Testis (tissue), 5 donors: ENCODE results near the gene SETD2. TPM values are rescaled to one million over a fixed set of nuclear protein-coding genes. Genes with fewer than 3 reads are reported as not detected.
A peak's percentile ranks its signal among the peaks of the same experiment; 100 is the strongest.
"Not testable (repeated sequence)": the region's sequence is repeated elsewhere in the genome, so short reads cannot be mapped to it uniquely, and the experiment has no call there.

Experiments used
- DNase-seq: peaks from one replicate; pipeline ENCODE4 v3.0.0-alpha.2; 2019
- H3K27ac ChIP-seq, 2 donors: fragments of 200-600 bp; sonication (generic); one replicate each; pipeline ENCODE4 v1.5.1; 2019
- H3K27me3 ChIP-seq: fragments of 200-600 bp; sonication (generic); one replicate; pipeline ENCODE4 v1.5.1; 2019
- H3K36me3 ChIP-seq: fragments of 200-600 bp; sonication (generic); one replicate; pipeline ENCODE4 v1.5.1; 2017; ENCODE audit warnings: low read depth; ENCODE audit errors: missing control alignments
- H3K4me1 ChIP-seq: fragments of 200-600 bp; sonication (generic); one replicate; pipeline ENCODE4 v1.5.1; 2019
- H3K4me3 ChIP-seq, 2 donors: fragments of 200-600 bp; sonication (generic); one replicate each; pipeline ENCODE4 v1.5.1; 2017 to 2019
- H3K9me3 ChIP-seq: fragments of 200-600 bp; sonication (generic); one replicate; pipeline ENCODE4 v1.5.1; 2017
- CTCF ChIP-seq, 3 experiments: fragments of 450-650 bp in 2 of 3; fragments of 200-600 bp in 1 of 3; sonication (generic) in 1 of 3; IDR thresholded peaks; one replicate each; pipeline ENCODE4 v1.5.1; 2016 to 2019; ENCODE audit warnings: antibody characterized with exemption in 3 of 3, mild to moderate bottlenecking in 2 of 3, moderate library complexity in 1 of 3
- POLR2A ChIP-seq: fragments of 450-650 bp; IDR thresholded peaks from one replicate; pipeline ENCODE4 v1.6.1; 2017; ENCODE audit warnings: antibody characterized with exemption, mild to moderate bottlenecking, moderate library complexity
- WGBS, 2 donors: methylation state at CpG; one replicate each; pipeline ENCODE4 v1.1.5; 2018; 5-methylcytosine and 5-hydroxymethylcytosine counted together
- intact Hi-C: fragments of 100-400 bp; cut with DNase I; formaldehyde crosslinking; loops from one replicate; pipeline ENCODE4 v1.15.1; 2023; ENCODE audit warnings: low total_unique reads
- long read RNA-seq, 2 donors: transcript quantifications; one replicate each; lab custom pipeline, GENCODE V29; 2026
- polyA plus RNA-seq: library from polyadenylated mRNA; stranded (reverse); fragments of 350-450 nt; fragmentation: Illumina TruSeq; extraction: RNeasy Lipid Tissue Mini Kit (QIAGEN cat#74804); gene quantifications from one replicate; pipeline ENCODE4 v1.2.3, GENCODE V29; 2014; ENCODE audit warnings: low read depth, low replicate concordance; ENCODE audit not compliant: insufficient read depth
- total RNA-seq, 2 donors: library from RNA; depleted of rRNA; stranded (reverse); fragments of >200 nt; gene quantifications; one replicate each; pipeline ENCODE4 v1.2.3, GENCODE V29; 2016

Gene SETD2
- total RNA-seq = 10 to 100 TPM; 76.7 to 95.2 TPM
- 37.1 TPM for polyA plus RNA-seq
- long read RNA-seq, donor 1, partial matches to known transcripts = 11 of 30 reads
- long read RNA-seq, donor 1, other reads (novel, unspliced or antisense) = 19 of 30 reads
- long read RNA-seq, donor 2, partial matches to known transcripts = 10 of 20 reads
- long read RNA-seq, donor 2, other reads (novel, unspliced or antisense) = 10 of 20 reads

GRCh38 chr3:47164007-47164881, at the start of gene SETD2:
Gene SETD2, minus strand, starts transcription at chr3:47164113. Its CDS starts 189 bp downstream, at chr3:47163924.
- TF ChIP-seq POLR2A (no peak), CTCF (IDR thresholded peaks at IDR 0.05) (peak; percentile 8 to 54 (median 42))
- Histone ChIP-seq H3K36me3 (no peaks in the 10 kb centered on the region), H3K4me3 (peak within 1 kb of the TSS; percentile 94 to 97), H3K27me3 (no peaks in the 10 kb centered on the region), H3K27ac (peak within 1 kb of the TSS; percentile 90 to 98), H3K9me3 (no peaks in the 10 kb centered on the region), H3K4me1 (peaks cover 37% of the 10 kb centered on the region)
- DNase-seq = peak; percentile 96
- intact Hi-C loops = no loop called here
- WGBS, 2 donors = 0% methylated on average over 29 to 78 of the region's 95 CpGs

GRCh38 chr3:47210863-47211405, 47.0 kb upstream of the SETD2 start:
- intact Hi-C loops = no loop called here
- Histone ChIP-seq H3K36me3 (no peaks in the 10 kb centered on the region), H3K4me1 (no peaks in the 10 kb centered on the region), H3K27ac (no peak overlapping the region), H3K9me3 (no peaks in the 10 kb centered on the region), H3K4me3 (no peak overlapping the region), H3K27me3 (no peaks in the 10 kb centered on the region)
- WGBS, 2 donors = 93 to 97% methylated on average over 3 of the region's 3 CpGs
- TF ChIP-seq POLR2A (no peak), CTCF (IDR thresholded peaks at IDR 0.05) (no peak)
- no peak for DNase-seq

GRCh38 chr3:47206022-47206421, 42.1 kb upstream of the SETD2 start:
- 93% methylated on average over 5 of the region's 5 CpGs for WGBS, 2 donors
- H3K9me3 ChIP-seq, H3K4me1 ChIP-seq, H3K27me3 ChIP-seq, intact Hi-C loops, H3K36me3 ChIP-seq, H3K27ac ChIP-seq, DNase-seq, H3K4me3 ChIP-seq: not testable (repeated sequence)

- no peaks in the 10 kb centered on the region for H3K27me3 ChIP-seq
- no peak overlapping the region for H3K27ac ChIP-seq
- DNase-seq = no peak
- H3K9me3 ChIP-seq = no peaks in the 10 kb centered on the region
- TF ChIP-seq POLR2A = no peak
- no peak for TF ChIP-seq CTCF (IDR thresholded peaks at IDR 0.05)
- H3K4me1 ChIP-seq = no peaks in the 10 kb centered on the region
- no peak overlapping the region for H3K4me3 ChIP-seq
- H3K36me3 ChIP-seq = no peaks in the 10 kb centered on the region
- intact Hi-C loops = no loop called here
Observed at GRCh38 chr3:47204875-47205274, 41.0 kb upstream of the SETD2 start.

- no peak for TF ChIP-seq POLR2A
- no peak for TF ChIP-seq CTCF (IDR thresholded peaks at IDR 0.05)
- intact Hi-C loops = no loop called here
- H3K9me3 ChIP-seq = no peaks in the 10 kb centered on the region
Observed at GRCh38 chr3:47202542-47202941, 38.6 kb upstream of the SETD2 start.

More at GRCh38 chr3:47202542-47202941, 38.6 kb upstream of the SETD2 start:
- no peaks in the 10 kb centered on the region for H3K27me3 ChIP-seq
- no peak for DNase-seq
- no peaks in the 10 kb centered on the region for H3K4me1 ChIP-seq
- H3K36me3 ChIP-seq = no peaks in the 10 kb centered on the region
- WGBS, 2 donors = 94 to 96% methylated on average over 3 of the region's 3 CpGs
- no peak overlapping the region for H3K27ac ChIP-seq
- no peak overlapping the region for H3K4me3 ChIP-seq
